Keratinocyte (primary cell): ENCODE data around the gene EXD3. TPM values are rescaled to one million over a fixed set of nuclear protein-coding genes. Genes with fewer than 3 reads are reported as not detected.

ENCODE experiments used
- DNase-seq: peaks from one replicate; pipeline ENCODE4 v3.0.0-alpha.2; 2011; ENCODE audit warnings: low read depth, missing footprints, low spot score
- FAIRE-seq: peaks from 2 replicates; lab custom pipeline; 2011; peaks lifted over from hg19 to GRCh38; lab: Jason Lieb, UNC
- H2AFZ ChIP-seq: 2 replicates; pipeline ENCODE4 v1.6.0; 2012; ENCODE audit warnings: low read length, control low read depth, inconsistent platforms; ENCODE audit not compliant: control insufficient read depth
- H3K27ac ChIP-seq: 2 replicates; pipeline ENCODE4 v1.5.1; 2011; ENCODE audit warnings: low read length; ENCODE audit not compliant: control insufficient read depth, insufficient read depth
- H3K27me3 ChIP-seq: 3 replicates; pipeline ENCODE4 v1.6.0; 2011; ENCODE audit warnings: low read length; ENCODE audit not compliant: control insufficient read depth, insufficient read depth; ENCODE audit errors: extremely low read depth
- H3K36me3 ChIP-seq, 2 experiments: 2 replicates in 1 of 2; 3 replicates in 1 of 2; pipeline ENCODE4 v1.5.1; 2011; ENCODE audit warnings: low read length in 2 of 2, mild to moderate bottlenecking in 1 of 2; ENCODE audit not compliant: control insufficient read depth in 2 of 2, insufficient read depth in 2 of 2; ENCODE audit errors: extremely low read depth in 1 of 2
- H3K4me1 ChIP-seq: 3 replicates; pipeline ENCODE4 v1.5.1; 2011; ENCODE audit warnings: low read length; ENCODE audit not compliant: control insufficient read depth, insufficient read depth; ENCODE audit errors: extremely low read depth
- H3K4me2 ChIP-seq: 3 replicates; pipeline ENCODE4 v1.6.0; 2011; ENCODE audit warnings: low read depth, low read length; ENCODE audit not compliant: control insufficient read depth, insufficient read depth; ENCODE audit errors: extremely low read depth
- H3K4me3 ChIP-seq, 3 experiments: fragments of 200-600 bp in 1 of 3; sonication (generic) in 1 of 3; 2 replicates in 2 of 3; 3 replicates in 1 of 3; pipeline ENCODE4 v1.5.1; 2011 to 2016; ENCODE audit warnings: low read length in 3 of 3, mild to moderate bottlenecking in 3 of 3, control low read depth in 2 of 3, inconsistent platforms in 1 of 3, low read depth in 1 of 3, mixed read lengths in 1 of 3, mixed run types in 1 of 3, moderate library complexity in 1 of 3; ENCODE audit not compliant: control insufficient read depth in 2 of 3, insufficient read depth in 2 of 3; ENCODE audit errors: extremely low read depth in 1 of 3
- H3K79me2 ChIP-seq: 2 replicates; pipeline ENCODE4 v1.6.0; 2012; ENCODE audit warnings: low read length; ENCODE audit not compliant: control insufficient read depth, insufficient read depth
- H3K9ac ChIP-seq: 3 replicates; pipeline ENCODE4 v1.6.0; 2011; ENCODE audit warnings: low read length; ENCODE audit not compliant: control insufficient read depth, insufficient read depth; ENCODE audit errors: extremely low read depth
- H3K9me1 ChIP-seq: 3 replicates; pipeline ENCODE4 v1.6.0; 2011; ENCODE audit warnings: low read length; ENCODE audit not compliant: control insufficient read depth, insufficient read depth; ENCODE audit errors: extremely low read depth
- H3K9me3 ChIP-seq: 2 replicates; pipeline ENCODE4 v1.5.1; 2012; ENCODE audit warnings: low read depth, low read length; ENCODE audit not compliant: control insufficient read depth
- H4K20me1 ChIP-seq: 3 replicates; pipeline ENCODE4 v1.6.0; 2011; ENCODE audit warnings: low read length; ENCODE audit not compliant: control insufficient read depth, insufficient read depth; ENCODE audit errors: extremely low read depth
- EZH2 ChIP-seq: IDR thresholded peaks from one replicate; pipeline ENCODE4 v1.6.1; 2012; ENCODE audit warnings: inconsistent platforms, mild to moderate bottlenecking, low read length, moderate library complexity
- dilution Hi-C: fragments of 300-500 bp; cut with MboI; formaldehyde crosslinking; loops from one replicate; pipeline ENCODE4 v1.7.0; 2020; ENCODE audit warnings: low sequenced_read_pairs; ENCODE audit not compliant: extremely low pct_ligation_motif_present
- polyA plus RNA-seq, 5 experiments: library from polyadenylated mRNA; depleted of rRNA in 3 of 5; stranded (reverse) in 3 of 5; stranded (forward) in 1 of 5; unstranded in 1 of 5; fragments of >200 nt; gene quantifications; 1 replicate in 1 of 5; 2 replicates in 3 of 5; 3 replicates in 1 of 5; pipeline versions ENCODE4 v1.2.1 to v1.2.3, GENCODE V29; 2011 to 2012; ENCODE audit warnings: missing spikeins in 2 of 5, low read depth in 1 of 5, low replicate concordance in 1 of 5
- TF ChIP-seq, protein P1 (sequence below), 3 experiments: IDR thresholded peaks in 1 of 3; conservative IDR thresholded peaks in 1 of 3; optimal IDR thresholded peaks in 1 of 3; 2 replicates in 2 of 3; 3 replicates in 1 of 3; pipeline versions ENCODE3 to v1.5.1; 2011; ENCODE audit warnings: low read length in 3 of 3, mild to moderate bottlenecking in 3 of 3, moderate library complexity in 2 of 3, control low read depth in 1 of 3, inconsistent platforms in 1 of 3; ENCODE audit not compliant: insufficient read depth in 2 of 3; ENCODE audit errors: extremely low read depth in 1 of 3

The EXD3 gene
- polyA plus RNA-seq, 1 donor (not counting 4 experiments of a cell fraction or from before 2014, with no cell fraction given), result 1.5 TPM

DNA sequence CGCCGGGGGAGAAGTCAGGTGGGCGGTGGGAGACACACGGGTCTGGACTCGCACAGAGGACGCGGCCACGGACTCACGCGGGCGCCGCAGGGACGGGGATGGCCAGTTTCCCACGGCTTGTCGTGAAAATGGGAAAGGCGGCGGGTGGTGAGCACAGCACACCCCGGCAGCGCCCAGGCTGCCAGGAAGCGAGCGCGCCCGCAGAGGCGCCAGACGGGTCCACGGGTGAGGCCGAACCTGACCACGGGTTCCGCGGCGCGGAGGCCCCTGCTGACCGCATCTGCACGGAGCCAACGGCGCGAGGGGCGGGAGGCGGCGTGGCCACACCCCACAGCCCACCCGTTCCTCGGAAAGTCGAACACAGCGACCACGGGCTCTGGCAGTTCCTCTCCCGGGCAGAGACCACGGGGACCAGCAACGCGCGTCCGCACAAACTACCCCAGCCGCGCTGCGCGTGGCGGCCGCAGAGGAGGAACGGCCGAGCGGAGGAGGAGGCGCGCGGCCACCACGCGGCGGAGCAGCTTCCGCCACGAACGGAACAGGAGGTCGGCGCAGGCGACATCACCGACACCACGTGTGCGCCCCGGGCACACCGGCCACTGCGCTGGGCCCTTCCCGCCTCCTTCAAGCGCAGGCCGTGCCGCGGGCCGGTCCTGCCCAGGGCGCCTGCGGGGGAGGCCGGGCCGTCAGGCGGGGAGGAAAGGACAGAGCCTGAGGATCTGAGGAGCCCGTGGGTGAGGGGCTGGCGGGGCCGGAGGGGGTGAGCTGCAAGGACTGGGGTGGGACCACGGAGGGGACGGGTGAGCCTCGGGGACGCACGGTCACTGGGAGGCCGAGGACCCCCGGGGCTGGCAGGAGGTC lies 5.6 kb downstream of the EXD3 start:
- Histone ChIP-seq H3K4me1 (peaks cover 11% of the 10 kb centered on the region), H3K27ac (no peak overlapping the region), H3K79me2 (peaks cover 23% of the 10 kb centered on the region), H3K36me3 (no peaks in the 10 kb centered on the region), H3K27me3 (no peaks in the 10 kb centered on the region), H2AFZ (no peak overlapping the region), H3K4me3 (peak overlapping the region in 1 of 3 experiments; percentile 6), H3K9me3 (no peaks in the 10 kb centered on the region), H4K20me1 (no peaks in the 10 kb centered on the region), H3K9me1 (no peaks in the 10 kb centered on the region), H3K9ac (peak overlapping the region; percentile 9), H3K4me2 (no peak overlapping the region)
- dilution Hi-C loops, result no loop called here
- no peak for DNase-seq
- TF ChIP-seq EZH2, result no peak
- TF ChIP-seq, protein P1, sequence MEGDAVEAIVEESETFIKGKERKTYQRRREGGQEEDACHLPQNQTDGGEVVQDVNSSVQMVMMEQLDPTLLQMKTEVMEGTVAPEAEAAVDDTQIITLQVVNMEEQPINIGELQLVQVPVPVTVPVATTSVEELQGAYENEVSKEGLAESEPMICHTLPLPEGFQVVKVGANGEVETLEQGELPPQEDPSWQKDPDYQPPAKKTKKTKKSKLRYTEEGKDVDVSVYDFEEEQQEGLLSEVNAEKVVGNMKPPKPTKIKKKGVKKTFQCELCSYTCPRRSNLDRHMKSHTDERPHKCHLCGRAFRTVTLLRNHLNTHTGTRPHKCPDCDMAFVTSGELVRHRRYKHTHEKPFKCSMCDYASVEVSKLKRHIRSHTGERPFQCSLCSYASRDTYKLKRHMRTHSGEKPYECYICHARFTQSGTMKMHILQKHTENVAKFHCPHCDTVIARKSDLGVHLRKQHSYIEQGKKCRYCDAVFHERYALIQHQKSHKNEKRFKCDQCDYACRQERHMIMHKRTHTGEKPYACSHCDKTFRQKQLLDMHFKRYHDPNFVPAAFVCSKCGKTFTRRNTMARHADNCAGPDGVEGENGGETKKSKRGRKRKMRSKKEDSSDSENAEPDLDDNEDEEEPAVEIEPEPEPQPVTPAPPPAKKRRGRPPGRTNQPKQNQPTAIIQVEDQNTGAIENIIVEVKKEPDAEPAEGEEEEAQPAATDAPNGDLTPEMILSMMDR (optimal IDR thresholded peaks at IDR 0.05 in 1 of 3, IDR thresholded peaks at IDR 0.05 in 1 of 3, conservative IDR thresholded peaks at IDR 0.05 in 1 of 3; ENCODE audit: extremely low read depth in 1 of 3, insufficient read depth in 2 of 3, low read length in 3 of 3), result no peak
- no peak for FAIRE-seq

DNA sequence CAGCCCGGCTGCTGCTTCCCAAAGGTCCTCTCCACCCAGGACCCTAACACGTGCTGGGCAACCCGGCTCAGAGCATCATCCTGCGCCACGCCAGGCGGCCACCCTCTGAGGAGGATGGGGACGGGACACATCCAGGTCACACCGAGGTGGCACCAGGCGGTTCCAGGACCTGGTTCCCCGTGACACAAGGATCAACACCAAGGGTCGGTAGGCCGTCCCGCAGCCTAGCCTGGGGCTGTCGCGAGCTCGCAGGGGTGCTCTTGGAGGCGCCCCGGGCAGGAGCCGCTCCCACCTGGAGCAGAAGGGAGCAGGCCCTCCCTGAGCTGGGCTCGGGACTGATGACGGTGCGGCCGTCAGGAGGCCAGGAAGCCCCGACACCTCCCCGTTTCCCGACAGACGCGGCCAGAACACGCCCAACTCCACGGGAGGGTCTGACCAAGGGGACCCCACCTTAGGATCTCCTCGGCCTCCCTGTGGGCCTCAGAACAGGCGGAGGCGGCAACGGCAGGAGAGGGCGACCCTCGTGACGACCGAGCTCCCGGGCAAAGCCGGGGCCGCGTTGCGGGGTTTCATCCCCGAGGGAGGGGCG lies 6.3 kb downstream of the EXD3 start:
- H3K27me3 ChIP-seq, result no peaks in the 10 kb centered on the region
- no peak overlapping the region for H3K9ac ChIP-seq
- H3K4me2 ChIP-seq, result no peak overlapping the region
- H3K79me2 ChIP-seq, result peaks cover 17% of the 10 kb centered on the region
- dilution Hi-C loops, result no loop called here
- DNase-seq (no peak), FAIRE-seq (no peak)
- no peak overlapping the region for H3K27ac ChIP-seq
- no peak overlapping the region for H3K4me3 ChIP-seq
- no peaks in the 10 kb centered on the region for H3K9me3 ChIP-seq
- H3K4me1 ChIP-seq, result peaks cover 11% of the 10 kb centered on the region
- no peak overlapping the region for H2AFZ ChIP-seq
- H4K20me1 ChIP-seq, result no peaks in the 10 kb centered on the region
- TF ChIP-seq, protein P1 (optimal IDR thresholded peaks at IDR 0.05 in 1 of 3, IDR thresholded peaks at IDR 0.05 in 1 of 3, conservative IDR thresholded peaks at IDR 0.05 in 1 of 3; ENCODE audit: extremely low read depth in 1 of 3, insufficient read depth in 2 of 3, low read length in 3 of 3), result no peak
- no peak for TF ChIP-seq EZH2
- no peaks in the 10 kb centered on the region for H3K9me1 ChIP-seq
- no peaks in the 10 kb centered on the region for H3K36me3 ChIP-seq
